NCI-H82 treated with DMSO at 0.1 percent for 48 hours (cell line): ENCODE data around the gene MPZL2.
A peak's percentile ranks its signal among the peaks of the same experiment; 100 is the strongest.

ENCODE experiments used
- DNase-seq: peaks from one replicate; lab custom pipeline; 2025; ENCODE audit not compliant: unreplicated experiment; lab: John Stamatoyannopoulos, UW

MPZL2 gene

DNA sequence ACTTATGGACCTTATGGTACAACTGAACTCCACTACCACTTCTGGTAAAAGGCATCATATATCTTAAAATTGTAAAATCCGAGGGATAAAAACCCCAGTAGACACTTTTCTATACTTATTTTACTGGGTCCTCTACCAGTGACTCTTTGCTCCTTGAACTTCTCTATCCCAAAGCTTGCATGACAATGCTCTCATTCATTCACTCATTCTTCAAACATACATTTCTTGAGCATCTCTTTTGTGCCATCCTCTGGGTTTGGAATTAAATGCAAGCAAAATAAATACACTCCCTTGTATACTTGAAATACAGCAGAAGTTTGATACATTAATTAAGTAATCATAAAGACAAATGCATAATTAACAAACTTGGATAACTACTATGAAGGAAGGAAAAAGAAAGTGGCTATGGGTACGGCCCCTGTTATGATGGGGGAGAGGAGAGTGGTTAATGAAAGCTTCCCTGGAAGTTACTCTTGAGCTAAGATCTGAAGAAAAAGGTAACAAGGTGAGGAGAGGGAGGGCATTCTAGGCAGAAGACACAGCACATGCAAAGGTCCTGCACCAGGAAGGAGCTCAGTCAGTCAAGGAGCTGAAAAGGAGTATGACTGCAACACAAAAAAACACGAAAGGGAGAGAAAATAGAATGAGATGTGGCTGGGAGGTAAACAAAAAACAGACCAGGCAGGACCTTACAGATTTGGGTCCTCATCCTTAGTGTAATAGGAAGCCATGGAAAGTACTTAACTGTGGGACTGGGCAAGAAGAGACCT, 19.9 kb downstream of the MPZL2 start:
- no peak for DNase-seq

- DNase-seq, result no peak
These were observed 20.9 kb downstream of the MPZL2 start for GRCh38 chr11:118243161-118243560.

- no peak for DNase-seq
These were observed 22.4 kb downstream of the MPZL2 start for GRCh38 chr11:118241764-118242098.

DNA sequence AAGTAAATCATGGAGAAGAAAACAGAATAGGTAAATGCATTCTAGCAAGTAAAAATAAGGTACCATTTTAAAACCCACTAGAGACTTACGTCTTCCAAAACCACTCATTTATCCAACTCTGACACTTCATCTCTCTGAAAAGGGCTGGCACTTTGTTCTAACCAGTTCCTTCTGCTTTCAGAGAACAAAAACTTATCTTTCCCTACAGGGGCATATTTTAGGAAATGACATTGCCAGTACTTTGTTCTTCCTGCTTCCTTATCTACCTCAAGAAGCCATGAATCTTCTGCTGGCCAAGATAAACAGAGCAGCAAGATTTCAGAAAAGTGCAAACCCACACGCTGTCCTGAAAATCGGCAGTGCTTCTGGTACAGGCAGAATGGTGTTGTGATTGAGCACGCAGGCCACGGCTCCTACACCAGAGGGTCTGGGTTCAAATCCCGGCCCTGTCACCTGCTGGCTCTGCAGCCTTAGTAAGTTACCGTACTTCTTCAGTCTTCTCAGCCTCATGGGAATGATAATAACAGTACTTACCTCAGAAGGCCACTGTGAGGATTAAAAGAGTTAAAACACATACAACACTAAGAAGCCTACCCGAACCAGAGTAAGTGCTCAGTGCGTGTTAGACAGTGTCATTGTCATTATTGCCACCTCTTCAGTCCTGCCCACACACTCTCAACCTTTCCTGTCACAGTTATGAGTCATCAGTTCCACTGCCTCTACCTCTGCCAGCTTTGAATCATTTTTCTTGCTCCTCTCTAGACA, 22.9 kb downstream of the MPZL2 start:
- no peak for DNase-seq

DNA sequence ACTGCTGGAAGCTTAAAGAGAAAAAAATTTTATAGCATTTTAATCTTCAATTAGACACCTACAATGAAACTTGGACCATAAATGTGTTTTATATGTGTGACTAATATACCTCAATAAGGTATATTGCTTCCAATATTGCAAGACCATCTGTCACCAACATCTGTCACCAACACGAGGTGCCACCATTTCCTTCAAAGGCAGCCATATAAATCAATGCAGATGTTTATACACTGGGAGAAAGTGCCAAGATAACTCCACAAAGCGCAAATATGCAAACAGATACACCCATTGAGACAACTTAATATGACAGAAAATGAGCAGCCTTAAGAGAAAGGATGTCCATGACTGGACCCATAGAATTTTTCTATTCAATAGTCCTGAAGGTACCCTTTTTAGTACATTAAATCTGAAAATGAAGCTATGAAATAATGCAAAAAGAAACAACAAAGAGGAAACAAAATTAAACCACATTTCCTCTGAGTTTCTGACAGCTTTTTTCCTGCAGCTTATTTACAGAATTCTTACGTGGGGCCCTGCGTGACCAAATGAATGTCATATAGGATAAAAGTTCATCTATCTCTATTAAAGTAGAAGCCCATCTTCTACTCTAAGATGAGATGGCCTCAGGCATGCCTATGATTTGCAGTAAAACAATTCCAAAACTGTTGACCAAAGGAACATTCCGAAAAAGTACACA, 24.4 kb downstream of the MPZL2 start:
- no peak for DNase-seq

GRCh38 chr11:118238929-118239328, 25.2 kb downstream of the MPZL2 start:
- no peak for DNase-seq

GRCh38 chr11:118238421-118238820, 25.7 kb downstream of the MPZL2 start:
- no peak for DNase-seq

DNA sequence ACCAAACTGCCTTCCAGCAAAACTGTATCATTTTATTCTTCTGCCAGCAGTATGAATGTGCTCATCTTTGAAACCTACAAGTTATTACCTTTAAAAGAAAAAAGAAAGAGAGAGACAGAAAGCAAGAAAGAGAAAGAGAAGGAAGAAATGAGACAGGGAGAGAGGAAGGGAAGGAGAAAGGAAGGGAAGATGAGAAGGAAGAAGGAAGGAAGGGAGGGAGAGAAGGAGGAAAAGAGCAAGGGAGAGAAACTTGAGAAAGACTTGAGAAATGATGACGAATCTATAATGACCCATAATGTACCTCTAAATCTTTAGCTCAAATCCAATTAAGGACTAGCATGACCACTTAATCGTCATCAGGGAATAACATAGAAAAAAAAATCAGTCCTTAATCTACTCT, 27.9 kb downstream of the MPZL2 start:
- peak; percentile 61 for DNase-seq

DNA sequence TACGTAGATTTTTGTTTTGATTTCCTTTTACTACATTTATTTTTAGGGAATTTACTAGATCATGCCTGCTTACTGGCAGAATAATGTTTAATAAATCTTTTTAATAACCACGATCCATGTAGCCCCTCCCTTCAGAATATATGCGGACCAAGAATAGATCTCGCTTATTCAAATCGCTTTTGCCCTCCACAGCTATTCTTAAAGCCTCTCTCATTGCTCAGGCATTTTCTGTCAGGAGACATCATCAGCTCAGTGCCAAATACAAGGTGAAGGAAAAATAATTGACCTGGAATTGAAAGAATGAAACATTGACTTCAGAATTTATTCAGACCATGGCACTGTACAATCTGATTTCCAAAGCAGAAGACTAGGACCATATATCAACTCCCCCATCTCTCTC, 29.3 kb downstream of the MPZL2 start:
- no peak for DNase-seq

GRCh38 chr11:118233850-118234249, 30.2 kb downstream of the MPZL2 start:
- no peak for DNase-seq

- DNase-seq, result no peak
These were observed 30.7 kb downstream of the MPZL2 start for GRCh38 chr11:118233377-118233776.

- DNase-seq, result no peak
These were observed 31.4 kb downstream of the MPZL2 start for GRCh38 chr11:118232659-118233058.

- DNase-seq, result no peak
These were observed 32.6 kb downstream of the MPZL2 start for GRCh38 chr11:118231461-118231860.

DNA sequence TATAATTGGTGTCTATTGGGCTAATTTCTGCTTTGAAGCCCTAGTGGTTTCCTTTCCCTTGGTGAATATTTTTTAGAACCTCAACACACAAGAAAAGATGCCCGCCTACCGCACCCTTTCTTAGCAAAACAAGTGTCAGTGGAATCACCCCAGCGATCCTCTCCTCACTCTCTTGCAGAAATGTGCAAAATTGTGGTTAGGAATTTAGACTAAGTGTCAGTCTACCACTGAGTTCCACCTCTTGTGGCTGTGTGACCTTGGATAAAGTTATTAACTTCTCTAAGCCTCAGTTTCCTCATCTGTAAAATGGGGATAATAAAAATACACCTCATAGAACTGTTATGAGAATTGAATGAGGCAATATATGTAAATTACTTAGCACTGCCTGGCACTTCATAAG, 34.0 kb downstream of the MPZL2 start:
- no peak for DNase-seq

GRCh38 chr11:118229274-118229847, 34.7 kb downstream of the MPZL2 start:
- DNase-seq, result no peak

DNA sequence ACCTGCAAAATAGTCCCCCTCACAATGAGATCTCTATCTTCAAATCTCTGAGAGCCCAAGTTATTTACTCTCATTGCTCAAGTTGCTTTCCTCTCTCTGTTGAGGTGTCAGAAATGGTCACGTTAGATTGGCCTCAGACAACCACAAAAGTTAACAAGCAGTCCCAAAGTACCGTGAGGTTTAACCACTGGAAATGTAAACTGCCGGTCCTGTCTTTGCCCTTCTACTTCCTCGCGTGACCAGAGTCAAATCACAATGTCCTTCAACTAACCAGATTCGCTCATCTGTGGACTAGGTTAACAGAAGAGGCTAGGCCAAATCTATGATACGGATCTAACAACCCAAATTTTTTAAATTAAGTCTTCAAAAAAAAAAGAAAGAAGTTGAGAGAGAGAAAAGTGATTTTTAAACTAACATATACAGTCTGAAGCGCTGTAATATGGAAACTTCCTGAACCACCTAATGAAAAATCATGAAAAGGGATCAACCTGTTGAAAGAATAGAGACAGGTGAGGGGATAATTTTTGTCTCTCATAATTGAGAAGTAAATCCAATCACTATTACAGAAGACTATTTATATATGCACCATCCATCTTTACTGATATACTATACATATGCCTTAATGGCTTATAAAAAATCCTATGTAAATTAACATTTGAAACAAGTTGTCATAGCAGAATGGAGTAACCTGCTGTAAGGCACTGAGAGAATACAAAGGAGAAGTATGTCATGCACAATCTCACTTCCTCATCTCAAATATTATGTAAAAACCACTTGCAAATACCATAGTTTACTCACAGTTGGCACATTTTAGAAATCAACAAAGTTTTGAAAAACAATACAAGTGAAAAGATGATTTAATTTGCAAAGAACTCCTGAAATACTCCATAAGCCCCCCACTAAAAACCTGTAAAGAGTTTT, 36.0 kb downstream of the MPZL2 start:
- no peak for DNase-seq

DNA sequence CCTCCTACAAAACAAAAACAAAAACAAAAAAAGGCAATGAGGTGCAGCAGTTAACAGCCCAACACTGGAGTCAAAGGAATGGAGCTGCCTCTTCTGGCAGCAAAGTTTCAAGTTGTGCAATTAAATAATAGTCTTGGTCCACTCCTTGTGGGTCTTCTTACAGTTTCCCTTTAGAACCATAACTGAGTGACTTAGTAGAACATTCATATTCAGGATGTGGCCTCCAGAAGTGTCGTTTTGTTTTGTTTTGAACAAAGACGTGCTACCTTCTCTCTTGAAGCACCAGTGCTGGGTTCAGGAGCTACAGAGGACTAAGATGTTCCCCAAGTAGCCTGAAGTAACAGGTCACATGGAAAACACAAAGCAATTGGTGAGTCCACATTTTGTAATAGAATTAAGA, 37.3 kb downstream of the MPZL2 start:
- no peak for DNase-seq

- no peak for DNase-seq
These were observed 37.8 kb downstream of the MPZL2 start for GRCh38 chr11:118226296-118226695.

GRCh38 chr11:118224511-118225188, 39.4 kb downstream of the MPZL2 start, which contains the start of gene JAML:
TSS of gene JAML (minus strand) at chr11:118225011. CDS start at chr11:118214866, 10,145 bp downstream.
- DNase-seq, result no peak

- DNase-seq, result no peak
These were observed 40.1 kb downstream of the MPZL2 start for GRCh38 chr11:118223992-118224391.
